Measurements from ENCODE around the gene IL1R1.

DNA sequence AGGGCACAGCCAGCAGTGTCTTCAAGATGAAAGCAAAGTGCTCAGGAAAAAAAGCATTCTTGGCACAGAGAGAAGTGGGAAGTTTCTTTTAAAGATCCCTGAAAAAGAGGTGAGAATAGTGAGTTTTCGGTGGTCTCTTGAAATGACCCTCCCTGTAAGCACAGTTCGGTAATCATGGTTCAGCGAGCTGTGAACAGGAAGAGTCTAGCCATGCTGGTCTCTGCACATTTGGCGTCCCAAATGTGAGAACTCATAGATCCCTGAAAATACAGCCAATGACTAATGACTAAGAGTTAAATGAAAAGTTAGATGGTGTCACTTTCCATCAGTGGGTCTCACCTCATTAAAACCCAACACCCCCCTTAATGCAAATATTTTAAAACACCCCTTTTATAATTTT, 3.4 kb downstream of the IL1R1 start:
- TF ChIP-seq ZNF274 (IDR thresholded peaks at IDR 0.05; ENCODE audit: low read depth, low read length), result peak; percentile 79
- TF ChIP-seq YY1 (IDR thresholded peaks at IDR 0.05; ENCODE audit: insufficient read depth, insufficient read length), result no peak
